GM12878 (cell line): ENCODE measurements around the gene CALCA.

ENCODE experiments used
- CREB1 ChIP-seq: IDR thresholded peaks from 2 replicates; pipeline ENCODE4 v1.6.1; 2012; ENCODE audit warnings: low read depth, mild to moderate bottlenecking, inconsistent platforms
- EZH2 ChIP-seq: IDR thresholded peaks from 2 replicates; pipeline ENCODE4 v1.6.1; 2012; ENCODE audit warnings: low read depth, mild to moderate bottlenecking, control low read depth, inconsistent platforms, low read length, borderline replicate concordance; ENCODE audit not compliant: control insufficient read depth
- FOS ChIP-seq: IDR thresholded peaks from 3 replicates; pipeline ENCODE4 v1.6.1; 2011; ENCODE audit warnings: borderline replicate concordance; ENCODE audit not compliant: insufficient read length; ENCODE audit errors: extremely low read depth
- KDM1A ChIP-seq: fragments of 200-600 bp; sonication (generic); IDR thresholded peaks from 2 replicates; pipeline ENCODE4 v1.6.1; 2016; ENCODE audit warnings: borderline replicate concordance
- SPI1 ChIP-seq: IDR thresholded peaks from 2 replicates; pipeline ENCODE4 v1.6.1; 2011; ENCODE audit warnings: low read depth, mild to moderate bottlenecking, low read length, moderate library complexity, borderline replicate concordance; ENCODE audit not compliant: insufficient read depth
- ZNF274 ChIP-seq: IDR thresholded peaks from one replicate; pipeline ENCODE4 v1.8.0; 2011; ENCODE audit not compliant: insufficient read length, insufficient read depth
- TF ChIP-seq, protein P1 (sequence below), 3 experiments: IDR thresholded peaks in 2 of 3; conservative IDR thresholded peaks in 1 of 3; 2 replicates each; pipeline ENCODE4 v1.5.1; 2011; ENCODE audit warnings: low read depth in 3 of 3, low read length in 3 of 3, mild to moderate bottlenecking in 3 of 3, control low read depth in 2 of 3, moderate library complexity in 2 of 3, inconsistent platforms in 1 of 3, mixed read lengths in 1 of 3; ENCODE audit not compliant: control insufficient read depth in 2 of 3, insufficient read depth in 1 of 3; ENCODE audit errors: extremely low read depth in 1 of 3

DNA sequence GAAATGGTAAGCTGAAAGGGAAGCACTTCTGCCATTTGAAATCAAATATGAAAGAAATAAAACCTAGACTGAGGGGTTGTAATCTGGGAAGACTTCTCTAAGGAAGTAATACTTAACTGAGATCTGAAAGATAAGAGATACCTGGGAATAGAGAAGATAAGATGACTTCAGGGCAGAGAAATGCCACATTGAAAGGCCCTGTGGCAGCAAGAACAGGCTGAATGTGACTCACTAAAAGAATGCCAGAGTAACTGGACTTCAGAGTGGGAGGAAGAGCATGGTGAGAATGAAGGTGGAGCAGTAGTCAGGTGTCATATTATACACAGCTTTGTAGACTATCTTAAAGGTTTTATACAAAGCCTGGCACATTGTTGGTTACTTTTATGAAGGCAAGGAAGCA is 17.6 kb downstream of the CALCA start:
- TF ChIP-seq EZH2: no peak
- TF ChIP-seq, protein P1, sequence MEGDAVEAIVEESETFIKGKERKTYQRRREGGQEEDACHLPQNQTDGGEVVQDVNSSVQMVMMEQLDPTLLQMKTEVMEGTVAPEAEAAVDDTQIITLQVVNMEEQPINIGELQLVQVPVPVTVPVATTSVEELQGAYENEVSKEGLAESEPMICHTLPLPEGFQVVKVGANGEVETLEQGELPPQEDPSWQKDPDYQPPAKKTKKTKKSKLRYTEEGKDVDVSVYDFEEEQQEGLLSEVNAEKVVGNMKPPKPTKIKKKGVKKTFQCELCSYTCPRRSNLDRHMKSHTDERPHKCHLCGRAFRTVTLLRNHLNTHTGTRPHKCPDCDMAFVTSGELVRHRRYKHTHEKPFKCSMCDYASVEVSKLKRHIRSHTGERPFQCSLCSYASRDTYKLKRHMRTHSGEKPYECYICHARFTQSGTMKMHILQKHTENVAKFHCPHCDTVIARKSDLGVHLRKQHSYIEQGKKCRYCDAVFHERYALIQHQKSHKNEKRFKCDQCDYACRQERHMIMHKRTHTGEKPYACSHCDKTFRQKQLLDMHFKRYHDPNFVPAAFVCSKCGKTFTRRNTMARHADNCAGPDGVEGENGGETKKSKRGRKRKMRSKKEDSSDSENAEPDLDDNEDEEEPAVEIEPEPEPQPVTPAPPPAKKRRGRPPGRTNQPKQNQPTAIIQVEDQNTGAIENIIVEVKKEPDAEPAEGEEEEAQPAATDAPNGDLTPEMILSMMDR (IDR thresholded peaks at IDR 0.05 in 2 of 3, conservative IDR thresholded peaks at IDR 0.05 in 1 of 3; ENCODE audit: control insufficient read depth in 2 of 3, extremely low read depth in 1 of 3, insufficient read depth in 1 of 3, low read depth in 3 of 3, low read length in 3 of 3): no peak
- TF ChIP-seq SPI1: no peak
- no peak for TF ChIP-seq ZNF274
- no peak for TF ChIP-seq KDM1A
- no peak for TF ChIP-seq CREB1
- TF ChIP-seq FOS: no peak
